ENCODE results near the gene PDE4D. TPM values are rescaled to one million over a fixed set of nuclear protein-coding genes. Genes with fewer than 3 reads are reported as not detected.
"Not testable (repeated sequence)": the region's sequence is repeated elsewhere in the genome, so short reads cannot be mapped to it uniquely, and the experiment has no call there.

The PDE4D gene
- total RNA-seq, 1 donor from 2014 or later, result 34.5 TPM

DNA sequence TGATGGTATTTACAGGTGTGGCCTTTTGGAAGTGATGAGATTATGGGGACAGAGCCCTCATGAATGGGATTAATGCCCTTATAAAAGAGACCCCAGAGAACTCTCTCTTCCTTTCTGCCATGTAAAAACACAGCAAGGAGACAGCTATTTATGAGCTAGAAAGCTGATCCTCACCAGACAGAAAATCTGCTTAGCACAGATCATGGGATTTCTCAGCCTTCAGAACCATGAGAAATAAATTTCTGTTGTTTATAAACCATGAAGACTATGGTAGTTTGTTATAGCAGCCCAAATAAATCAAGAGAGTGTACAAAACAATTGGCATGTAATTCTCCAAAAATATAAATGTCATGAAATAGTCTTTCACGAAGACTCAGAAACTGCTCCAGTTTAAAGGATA is 211.0 kb downstream of the PDE4D start:
- Histone ChIP-seq H3K9me3 (replicated peaks) (no peaks in the 10 kb centered on the region), H3K36me3 (no peaks in the 10 kb centered on the region), H3K27me3 (ENCODE audit: low read depth) (no peaks in the 10 kb centered on the region), H3K4me3 (no peak overlapping the region), H3K27ac (replicated peaks) (no peak overlapping the region), H3K4me1 (no peaks in the 10 kb centered on the region)
- TF ChIP-seq, protein P1, sequence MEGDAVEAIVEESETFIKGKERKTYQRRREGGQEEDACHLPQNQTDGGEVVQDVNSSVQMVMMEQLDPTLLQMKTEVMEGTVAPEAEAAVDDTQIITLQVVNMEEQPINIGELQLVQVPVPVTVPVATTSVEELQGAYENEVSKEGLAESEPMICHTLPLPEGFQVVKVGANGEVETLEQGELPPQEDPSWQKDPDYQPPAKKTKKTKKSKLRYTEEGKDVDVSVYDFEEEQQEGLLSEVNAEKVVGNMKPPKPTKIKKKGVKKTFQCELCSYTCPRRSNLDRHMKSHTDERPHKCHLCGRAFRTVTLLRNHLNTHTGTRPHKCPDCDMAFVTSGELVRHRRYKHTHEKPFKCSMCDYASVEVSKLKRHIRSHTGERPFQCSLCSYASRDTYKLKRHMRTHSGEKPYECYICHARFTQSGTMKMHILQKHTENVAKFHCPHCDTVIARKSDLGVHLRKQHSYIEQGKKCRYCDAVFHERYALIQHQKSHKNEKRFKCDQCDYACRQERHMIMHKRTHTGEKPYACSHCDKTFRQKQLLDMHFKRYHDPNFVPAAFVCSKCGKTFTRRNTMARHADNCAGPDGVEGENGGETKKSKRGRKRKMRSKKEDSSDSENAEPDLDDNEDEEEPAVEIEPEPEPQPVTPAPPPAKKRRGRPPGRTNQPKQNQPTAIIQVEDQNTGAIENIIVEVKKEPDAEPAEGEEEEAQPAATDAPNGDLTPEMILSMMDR (IDR thresholded peaks at IDR 0.05; ENCODE audit: borderline replicate concordance), result no peak
- no peak for DNase-seq
- intact Hi-C loops (cut with micrococcal nuclease), result no loop called here

DNA sequence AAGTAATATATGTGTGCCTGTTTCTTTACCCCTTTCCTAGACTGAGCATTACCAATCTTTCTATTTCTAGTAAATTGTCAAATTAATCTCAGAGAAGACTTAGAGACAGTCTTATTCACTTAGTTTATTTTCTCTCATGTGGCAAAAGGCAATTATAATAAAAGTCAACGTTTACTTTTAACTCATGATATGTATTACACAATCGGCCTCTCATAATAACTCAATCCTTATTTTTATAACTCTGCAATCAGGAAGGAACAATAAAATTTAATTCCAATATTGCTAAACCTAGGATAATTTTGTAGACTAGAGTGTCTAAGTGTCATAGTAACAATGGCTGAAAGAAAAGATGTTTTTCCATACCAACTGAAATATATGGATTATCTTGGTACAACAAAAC is 214.6 kb downstream of the PDE4D start:
- Histone ChIP-seq H3K4me1 (no peaks in the 10 kb centered on the region), H3K4me3 (no peak overlapping the region), H3K27ac (replicated peaks) (no peak overlapping the region), H3K36me3 (no peaks in the 10 kb centered on the region), H3K9me3 (replicated peaks) (no peaks in the 10 kb centered on the region), H3K27me3 (ENCODE audit: low read depth) (no peaks in the 10 kb centered on the region)
- TF ChIP-seq, protein P1 (IDR thresholded peaks at IDR 0.05; ENCODE audit: borderline replicate concordance), result no peak
- intact Hi-C loops (cut with micrococcal nuclease), result loop anchor here (10.0 kb wide), 2 partner anchors 126 to 494 kb away; no protein-coding TSS in a partner anchor
- DNase-seq, result no peak

DNA sequence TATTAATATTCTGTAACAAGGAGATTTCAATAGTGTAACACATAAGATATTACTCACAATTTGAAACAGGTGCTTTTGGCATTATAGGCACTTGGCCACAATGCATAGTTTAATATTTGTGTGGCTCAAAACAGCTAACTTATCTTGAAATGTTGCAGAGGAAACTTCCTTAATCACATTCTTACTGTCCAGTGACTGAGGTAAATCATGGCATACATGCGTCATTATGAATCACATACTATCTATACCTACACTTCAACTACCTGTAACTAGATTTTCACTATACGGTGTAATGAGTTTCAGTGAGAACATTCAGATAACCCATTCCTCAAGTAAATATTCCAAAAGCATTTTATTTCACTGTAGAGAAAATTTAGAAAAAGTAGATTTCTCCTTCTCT is 218.8 kb downstream of the PDE4D start:
- TF ChIP-seq, protein P1 (IDR thresholded peaks at IDR 0.05; ENCODE audit: borderline replicate concordance), result no peak
- Histone ChIP-seq H3K9me3 (replicated peaks) (no peaks in the 10 kb centered on the region), H3K27ac (replicated peaks) (no peak overlapping the region), H3K27me3 (ENCODE audit: low read depth) (no peaks in the 10 kb centered on the region), H3K4me1 (no peaks in the 10 kb centered on the region), H3K4me3 (no peak overlapping the region), H3K36me3 (no peaks in the 10 kb centered on the region)
- intact Hi-C loops (cut with micrococcal nuclease), result loop anchor here (5.0 to 10.0 kb wide), 3 partner anchors 130 to 490 kb away; no protein-coding TSS in a partner anchor
- DNase-seq, result no peak

DNA sequence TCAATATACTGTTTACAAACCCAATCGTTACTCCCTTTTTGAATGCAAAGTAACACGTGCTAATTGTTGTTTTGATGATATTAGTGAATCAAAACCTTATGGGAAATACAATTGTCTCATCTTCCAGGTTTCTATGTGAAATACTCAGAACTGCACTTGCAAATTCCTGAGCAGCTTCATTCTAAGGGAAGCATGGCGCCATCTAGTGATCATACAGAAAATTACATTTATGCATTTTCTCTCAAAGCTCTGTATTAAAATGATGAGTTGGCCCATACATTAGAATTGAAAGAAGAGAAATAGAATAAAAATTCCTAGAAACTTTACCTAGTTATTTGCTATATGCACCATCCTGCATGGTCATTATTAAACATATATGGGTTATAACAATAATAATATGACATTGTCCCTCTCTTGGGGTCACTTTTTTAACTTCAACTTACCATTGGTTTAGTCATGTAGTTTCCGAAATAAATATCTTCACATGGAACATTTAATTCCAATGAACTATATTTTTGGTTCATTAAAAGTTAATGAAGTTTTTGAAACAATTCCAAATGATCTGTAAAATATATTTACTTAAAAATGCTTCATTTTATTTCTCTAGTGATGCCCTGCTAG is 220.0 kb downstream of the PDE4D start:
- no peak overlapping the region for H3K27ac ChIP-seq (replicated peaks)
- intact Hi-C loops (cut with micrococcal nuclease), result loop anchor here (2.0 to 10.0 kb wide), 4 partner anchors 131 to 489 kb away; no protein-coding TSS in a partner anchor
- TF ChIP-seq, protein P1 (IDR thresholded peaks at IDR 0.05; ENCODE audit: borderline replicate concordance), result peak; percentile 91
- no peaks in the 10 kb centered on the region for H3K4me1 ChIP-seq
- H3K36me3 ChIP-seq, result no peaks in the 10 kb centered on the region
- DNase-seq, result no peak
- H3K27me3 ChIP-seq (ENCODE audit: low read depth), result no peaks in the 10 kb centered on the region
- H3K4me3 ChIP-seq, result no peak overlapping the region
- no peaks in the 10 kb centered on the region for H3K9me3 ChIP-seq (replicated peaks)

DNA sequence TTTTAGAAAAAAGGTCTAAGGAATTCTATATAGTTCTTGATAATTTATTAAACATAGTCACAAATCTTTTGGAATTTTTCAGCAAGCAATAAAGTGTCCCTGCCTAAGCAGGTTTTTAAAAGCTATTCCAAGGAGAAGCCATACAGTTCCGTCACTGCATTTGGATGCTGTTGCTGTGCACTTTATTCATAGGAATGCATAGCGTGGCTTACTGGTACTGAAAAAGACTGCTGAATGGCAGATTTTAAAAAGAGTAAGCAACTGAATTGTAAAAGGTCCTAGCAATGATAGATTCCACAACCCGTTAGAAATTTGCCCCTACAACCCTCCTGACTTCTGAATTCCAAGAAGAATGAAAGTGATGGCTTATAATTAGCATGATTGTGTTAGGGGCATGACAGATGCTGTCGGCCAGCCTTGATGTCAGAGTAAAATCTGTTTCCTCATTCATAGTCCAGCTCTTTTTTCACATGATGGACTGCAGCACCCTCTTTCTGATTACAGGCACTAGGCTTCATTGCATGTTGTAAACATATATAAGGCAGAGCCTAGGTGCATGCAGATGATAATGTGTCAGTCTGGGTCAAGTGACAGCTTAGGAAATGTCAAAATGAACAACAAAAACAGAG is 227.0 kb downstream of the PDE4D start:
- Histone ChIP-seq H3K36me3 (no peaks in the 10 kb centered on the region), H3K27ac (replicated peaks) (no peak overlapping the region), H3K9me3 (replicated peaks) (no peaks in the 10 kb centered on the region), H3K4me1 (peaks cover 8% of the 10 kb centered on the region), H3K4me3 (no peak overlapping the region), H3K27me3 (ENCODE audit: low read depth) (no peaks in the 10 kb centered on the region)
- TF ChIP-seq, protein P1 (IDR thresholded peaks at IDR 0.05; ENCODE audit: borderline replicate concordance), result no peak
- intact Hi-C loops (cut with micrococcal nuclease), result no loop called here
- DNase-seq, result no peak

DNA sequence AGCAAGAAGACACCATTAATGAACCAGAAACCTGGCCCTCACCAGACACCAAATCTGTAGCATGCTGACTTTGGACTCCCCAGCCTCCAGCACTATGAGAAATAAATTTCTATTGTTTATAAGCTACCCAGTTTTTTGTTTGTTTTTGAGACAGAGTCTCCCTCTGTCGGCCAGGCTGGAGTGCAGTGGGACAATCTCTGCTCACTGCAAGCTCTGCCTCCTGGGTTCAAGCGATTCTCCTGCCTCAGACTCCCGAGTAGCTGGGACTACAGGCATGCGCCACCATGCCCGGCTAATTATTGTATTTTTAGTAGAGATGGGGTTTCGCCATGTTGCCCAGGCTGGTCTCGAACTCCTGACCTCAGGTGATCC is 227.7 kb downstream of the PDE4D start:
- DNase-seq; H3K27ac ChIP-seq (replicated peaks); H3K4me1 ChIP-seq; H3K27me3 ChIP-seq (ENCODE audit: low read depth); H3K36me3 ChIP-seq; H3K4me3 ChIP-seq; H3K9me3 ChIP-seq (replicated peaks); intact Hi-C loops (cut with micrococcal nuclease): not testable (repeated sequence)

Data from left ventricle myocardium inferior (tissue), 1 donor.